Fibroblast of skin of right biceps (primary cell): ENCODE results near the gene GCSH.
A peak's percentile ranks its signal among the peaks of the same experiment; 100 is the strongest.

Source experiments
- DNase-seq: peaks from one replicate; pipeline ENCODE4 v3.0.0-alpha.2; 2013

Gene GCSH

DNA sequence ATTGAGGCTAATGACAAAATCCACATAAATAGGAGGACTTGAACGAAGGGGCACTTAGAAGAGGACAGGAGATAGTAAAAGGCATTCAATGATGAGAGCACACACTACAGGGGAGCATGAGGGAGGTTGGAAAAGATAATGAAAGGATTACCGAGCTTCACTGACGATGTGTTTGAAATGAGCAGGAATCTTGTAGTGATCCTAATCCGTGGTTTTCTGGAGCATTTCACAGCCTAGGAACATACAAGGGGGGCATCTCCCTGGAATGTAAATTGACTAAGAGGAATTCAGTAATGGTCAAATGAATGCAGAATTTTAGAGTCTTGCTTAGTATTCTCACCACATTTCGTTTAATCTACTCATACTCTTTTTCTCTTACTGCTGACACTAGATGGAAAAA, 55.4 kb downstream of the GCSH start:
- DNase-seq, result peak; percentile 76

DNA sequence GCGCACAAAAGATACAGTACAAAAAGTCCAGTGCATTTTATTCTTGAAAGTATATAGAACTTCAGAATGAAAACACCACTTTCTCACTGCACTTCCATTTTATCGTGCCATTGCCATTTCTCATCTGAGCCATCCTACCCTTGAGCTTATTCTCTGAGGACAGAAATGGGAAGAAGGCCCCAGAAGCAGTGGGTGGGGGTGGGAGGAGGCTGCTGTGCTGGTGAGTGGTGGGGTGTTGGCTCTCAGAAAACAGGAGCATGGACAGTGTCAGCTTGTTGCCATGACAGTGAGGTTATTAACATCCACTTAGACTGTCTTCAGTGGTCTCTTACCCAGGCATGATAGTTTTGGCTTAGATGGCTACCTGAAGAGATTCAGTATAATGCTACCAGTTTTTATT, 56.1 kb downstream of the GCSH start:
- DNase-seq, result no peak

DNA sequence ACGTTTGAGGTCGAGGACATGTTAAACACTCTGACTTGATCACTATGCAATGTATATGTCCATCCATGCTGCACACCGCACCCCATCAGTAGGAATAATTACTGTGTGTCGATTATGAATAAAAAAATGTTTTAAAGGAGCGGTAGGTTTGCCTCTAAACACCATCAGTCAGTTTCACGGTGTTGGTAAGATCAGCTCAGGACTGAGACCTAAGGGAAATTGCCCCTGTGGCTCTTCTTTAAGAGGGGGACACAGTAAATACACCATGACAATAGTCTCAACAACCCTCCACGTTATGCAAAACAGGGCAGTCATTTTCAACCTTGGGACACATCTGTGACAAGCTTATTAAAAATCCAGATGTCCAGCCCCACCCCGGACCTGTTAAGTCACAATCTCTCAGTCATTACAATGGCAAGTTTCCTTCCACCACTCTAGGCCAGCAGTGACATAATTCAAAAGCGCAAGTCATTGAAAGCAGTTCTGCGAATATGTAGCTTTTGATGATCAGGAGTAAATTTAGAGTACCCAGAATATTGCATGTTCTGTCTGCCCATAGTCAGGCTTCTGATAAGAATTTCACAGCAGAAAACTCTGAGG, 59.3 kb downstream of the GCSH start:
- DNase-seq, result no peak

DNA sequence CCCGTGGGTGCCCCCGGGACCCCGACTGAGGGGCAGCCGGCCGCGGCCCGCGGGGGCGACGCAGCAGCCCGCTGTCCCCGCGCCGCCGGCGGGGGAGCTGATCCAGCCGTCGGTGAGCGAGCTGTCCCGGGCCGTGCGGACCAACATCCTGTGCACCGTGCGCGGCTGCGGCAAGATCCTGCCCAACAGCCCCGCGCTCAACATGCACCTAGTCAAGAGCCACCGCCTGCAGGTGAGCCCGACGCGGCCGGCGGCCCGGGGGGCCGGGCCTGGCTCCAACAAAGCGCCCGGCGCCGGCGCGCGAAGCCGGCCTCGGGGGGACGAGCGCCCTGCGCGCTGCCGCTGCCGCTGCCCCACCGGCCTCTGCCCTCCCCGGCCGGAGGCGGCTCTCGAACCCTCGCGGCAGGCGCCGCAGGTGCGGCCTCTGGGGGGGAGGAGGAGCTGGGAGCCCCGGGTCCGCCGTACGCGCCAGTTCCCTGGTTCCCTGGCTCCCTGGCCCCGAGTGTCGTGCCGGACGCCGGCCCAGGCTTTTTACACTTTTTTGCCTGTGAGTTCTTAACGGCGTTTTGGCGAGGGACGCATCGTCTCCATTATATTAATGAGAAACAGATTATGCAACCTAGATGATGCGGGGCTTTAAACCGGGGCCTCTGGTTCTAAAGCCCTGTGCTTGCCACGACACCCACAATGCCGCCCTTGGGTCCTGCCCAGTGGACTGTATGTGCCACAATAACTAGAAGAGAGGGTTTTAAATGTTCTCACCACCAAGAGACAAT, 60.0 kb downstream of the GCSH start:
- peak; percentile 10 for DNase-seq

DNA sequence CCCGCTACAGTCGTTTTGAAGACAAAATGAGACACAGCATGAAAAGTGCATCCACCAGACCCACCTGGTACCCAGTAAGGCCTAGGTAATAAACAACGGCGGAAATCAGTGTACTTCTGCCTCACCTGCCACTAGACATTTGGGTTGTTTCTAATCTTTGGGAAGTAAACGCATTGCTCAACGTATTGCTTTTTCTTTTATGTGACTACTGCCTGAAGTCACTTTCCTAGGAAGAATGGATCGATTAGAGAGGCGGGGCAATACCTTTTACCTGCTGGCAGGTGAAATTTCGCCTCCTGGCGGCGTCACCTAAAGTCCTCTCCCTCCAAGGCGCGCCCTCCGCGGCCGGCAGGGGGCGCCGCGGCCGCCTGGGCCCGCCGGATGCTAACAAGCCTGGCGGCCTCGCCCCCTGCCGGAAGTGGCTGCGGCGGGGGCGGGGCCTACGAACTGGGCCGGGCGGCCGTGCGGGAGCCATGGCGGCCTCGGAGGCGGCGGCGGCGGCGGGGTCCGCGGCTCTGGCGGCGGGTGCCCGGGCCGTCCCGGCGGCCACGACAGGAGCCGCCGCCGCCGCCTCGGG, 60.7 kb downstream of the GCSH start, which contains the start of gene ATMIN:
Gene ATMIN, plus strand, starts transcription at position 445 of the 577 bp plus-strand sequence. Its CDS starts 29 bp downstream, at position 474.
- peak; percentile 87 for DNase-seq
